Esophagus muscularis mucosa (tissue), 4 donors: ENCODE measurements around the gene TEAD3. TPM values are rescaled to one million over a fixed set of nuclear protein-coding genes. Genes with fewer than 3 reads are reported as not detected.

Experiments
- DNase-seq: peaks from one replicate; pipeline ENCODE4 v3.0.0-alpha.2; 2017; ENCODE audit errors: extremely low spot score
- H3K27ac ChIP-seq, 4 donors: fragments of 200-600 bp; sonication (generic); replicated peaks in 1 of 4; 1 replicate in 3 of 4; 2 replicates in 1 of 4; pipeline ENCODE4 v1.5.1; 2016 to 2019; ENCODE audit warnings: mild to moderate bottlenecking in 1 of 4
- H3K27me3 ChIP-seq, 4 donors: fragments of 200-600 bp; sonication (generic); one replicate each; pipeline versions ENCODE4 v1.5.1 to v1.6.0; 2016 to 2019
- H3K36me3 ChIP-seq, 4 donors: fragments of 200-600 bp; sonication (generic); one replicate each; pipeline ENCODE4 v1.5.1; 2016 to 2019
- H3K4me1 ChIP-seq, 4 donors: fragments of 200-600 bp; sonication (generic); one replicate each; pipeline ENCODE4 v1.5.1; 2016 to 2019
- H3K4me3 ChIP-seq, 4 donors: fragments of 200-600 bp; sonication (generic); 1 replicate in 2 of 4; 2 replicates in 2 of 4; pipeline ENCODE4 v1.5.1; 2016 to 2019; ENCODE audit warnings: mild to moderate bottlenecking in 4 of 4, moderate library complexity in 1 of 4
- H3K9me3 ChIP-seq, 4 donors: fragments of 200-600 bp; sonication (generic); 1 replicate in 3 of 4; 2 replicates in 1 of 4; pipeline ENCODE4 v1.5.1; 2016 to 2019
- EP300 ChIP-seq: sonication (generic); formaldehyde crosslinking; IDR thresholded peaks from one replicate; pipeline ENCODE4 v1.6.1; 2017; ENCODE audit warnings: antibody characterized with exemption
- POLR2A ChIP-seq: fragments of 450-650 bp; IDR thresholded peaks from one replicate; pipeline ENCODE4 v1.6.1; 2017; ENCODE audit warnings: antibody characterized with exemption, moderate library complexity, mild to moderate bottlenecking, low read depth
- POLR2AphosphoS5 ChIP-seq, 2 donors: sonication (generic); formaldehyde crosslinking; IDR thresholded peaks; one replicate each; pipeline ENCODE4 v1.6.1; 2017; ENCODE audit warnings: antibody characterized with exemption in 2 of 2
- WGBS: methylation state at CpG from one replicate; pipeline ENCODE4 v1.1.5; 2018; 5-methylcytosine and 5-hydroxymethylcytosine counted together
- intact Hi-C: fragments of 100-400 bp; cut with DNase I; formaldehyde crosslinking; loops from one replicate; pipeline ENCODE4 v1.15.1; 2023
- total RNA-seq, 4 donors: library from RNA; depleted of rRNA; stranded (reverse); fragments of >200 nt; gene quantifications; one replicate each; pipeline versions ENCODE4 v1.1.0 to v1.2.1, GENCODE V29; 2016
- TF ChIP-seq, protein P1 (sequence below), 3 experiments: fragments of 200-600 bp in 2 of 3; fragments of 450-650 bp in 1 of 3; sonication (generic) in 2 of 3; IDR thresholded peaks; one replicate each; pipeline ENCODE4 v1.5.1; 2017 to 2019; ENCODE audit warnings: antibody characterized with exemption in 3 of 3, mild to moderate bottlenecking in 2 of 3, moderate library complexity in 1 of 3

Gene TEAD3
- total RNA-seq, 4 donors from 2014 or later: 71.4 to 123 (median 78.5) TPM

GRCh38 chr6:35474942-35475570 lies 21.8 kb downstream of the TEAD3 start:
- intact Hi-C loops: no loop called here
- TF ChIP-seq, protein P1, sequence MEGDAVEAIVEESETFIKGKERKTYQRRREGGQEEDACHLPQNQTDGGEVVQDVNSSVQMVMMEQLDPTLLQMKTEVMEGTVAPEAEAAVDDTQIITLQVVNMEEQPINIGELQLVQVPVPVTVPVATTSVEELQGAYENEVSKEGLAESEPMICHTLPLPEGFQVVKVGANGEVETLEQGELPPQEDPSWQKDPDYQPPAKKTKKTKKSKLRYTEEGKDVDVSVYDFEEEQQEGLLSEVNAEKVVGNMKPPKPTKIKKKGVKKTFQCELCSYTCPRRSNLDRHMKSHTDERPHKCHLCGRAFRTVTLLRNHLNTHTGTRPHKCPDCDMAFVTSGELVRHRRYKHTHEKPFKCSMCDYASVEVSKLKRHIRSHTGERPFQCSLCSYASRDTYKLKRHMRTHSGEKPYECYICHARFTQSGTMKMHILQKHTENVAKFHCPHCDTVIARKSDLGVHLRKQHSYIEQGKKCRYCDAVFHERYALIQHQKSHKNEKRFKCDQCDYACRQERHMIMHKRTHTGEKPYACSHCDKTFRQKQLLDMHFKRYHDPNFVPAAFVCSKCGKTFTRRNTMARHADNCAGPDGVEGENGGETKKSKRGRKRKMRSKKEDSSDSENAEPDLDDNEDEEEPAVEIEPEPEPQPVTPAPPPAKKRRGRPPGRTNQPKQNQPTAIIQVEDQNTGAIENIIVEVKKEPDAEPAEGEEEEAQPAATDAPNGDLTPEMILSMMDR (IDR thresholded peaks at IDR 0.05): no peak
- no peak for TF ChIP-seq POLR2A
- TF ChIP-seq EP300: no peak
- H3K36me3 ChIP-seq: peaks cover 12 to 100% (median 93%) of the 10 kb centered on the region in 4 donors
- H3K4me1 ChIP-seq: peaks cover 6 to 47% (median 34%) of the 10 kb centered on the region in 4 donors
- H3K9me3 ChIP-seq: no peaks in the 10 kb centered on the region
- WGBS: 90% methylated on average over 18 of the region's 20 CpGs
- peak overlapping the region in 2 of 4 donors; percentile 10 to 38 for H3K27ac ChIP-seq
- H3K4me3 ChIP-seq: no peak overlapping the region
- H3K27me3 ChIP-seq: no peaks in the 10 kb centered on the region
- DNase-seq: no peak

GRCh38 chr6:35474131-35474941 lies 22.5 kb downstream of the TEAD3 start:
- Histone ChIP-seq H3K4me3 (no peak overlapping the region), H3K27ac (peak overlapping the region in 3 of 4 donors; percentile 24 to 91 (median 38)), H3K9me3 (no peaks in the 10 kb centered on the region), H3K4me1 (peaks cover 12 to 55% (median 41%) of the 10 kb centered on the region in 4 donors), H3K36me3 (peaks cover 12 to 97% (median 91%) of the 10 kb centered on the region in 4 donors), H3K27me3 (no peaks in the 10 kb centered on the region)
- TF ChIP-seq, protein P1 (IDR thresholded peaks at IDR 0.05): no peak
- TF ChIP-seq POLR2AphosphoS5 (IDR thresholded peaks at IDR 0.05): no peak
- TF ChIP-seq POLR2A: no peak
- no peak for TF ChIP-seq EP300
- 97% methylated on average over 5 of the region's 14 CpGs for WGBS
- DNase-seq: no peak
- intact Hi-C loops: no loop called here

GRCh38 chr6:35473850-35474130 lies 23.1 kb downstream of the TEAD3 start:
- Histone ChIP-seq H3K4me3 (no peak overlapping the region), H3K4me1 (peaks cover 12 to 60% (median 44%) of the 10 kb centered on the region in 4 donors), H3K36me3 (peaks cover 12 to 91% (median 88%) of the 10 kb centered on the region in 4 donors), H3K27me3 (no peaks in the 10 kb centered on the region), H3K27ac (peak overlapping the region in 3 of 4 donors; percentile 24 to 91 (median 38)), H3K9me3 (no peaks in the 10 kb centered on the region)
- TF ChIP-seq POLR2A: no peak
- TF ChIP-seq EP300: no peak
- TF ChIP-seq POLR2AphosphoS5 (IDR thresholded peaks at IDR 0.05): no peak
- TF ChIP-seq, protein P1 (IDR thresholded peaks at IDR 0.05): no peak
- no peak for DNase-seq
- intact Hi-C loops: no loop called here

DNA sequence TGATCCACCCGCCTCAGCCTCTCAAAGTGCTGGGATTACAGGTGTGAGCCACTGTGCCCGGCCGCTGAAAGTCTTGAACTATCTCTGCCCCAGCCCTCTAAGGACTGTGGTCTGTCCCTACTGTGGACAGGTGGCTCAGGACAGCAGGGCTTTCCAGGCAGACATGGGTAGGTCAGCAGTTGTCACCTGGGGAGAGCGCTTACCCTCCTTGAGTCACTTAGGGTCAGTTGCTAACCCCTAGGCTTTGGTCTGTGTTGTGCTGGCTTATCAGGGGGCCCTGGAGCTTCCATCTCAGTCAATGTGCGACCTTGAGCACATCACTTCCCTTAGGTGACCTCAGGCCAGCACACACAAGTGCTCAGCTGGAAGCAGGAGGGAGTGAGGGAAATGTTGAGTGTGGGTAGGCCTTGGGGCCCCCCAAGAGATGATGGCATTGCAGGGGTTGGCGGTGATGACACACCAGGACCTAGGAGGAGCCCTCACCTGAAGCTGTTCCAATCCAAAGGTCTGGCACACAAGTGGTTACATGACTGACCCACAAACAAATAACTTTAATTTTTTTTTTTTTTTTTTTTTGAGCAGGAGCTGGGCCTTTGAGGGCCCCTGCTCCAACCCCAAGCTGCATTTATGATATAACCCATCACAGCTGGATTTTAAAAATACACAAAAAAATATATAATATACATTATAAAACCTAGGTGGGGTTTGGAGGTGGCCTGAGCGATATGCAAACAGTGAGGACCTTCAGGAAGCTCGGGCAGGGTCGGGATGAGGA lies 23.6 kb downstream of the TEAD3 start:
- Histone ChIP-seq H3K4me1 (peaks cover 12 to 60% (median 44%) of the 10 kb centered on the region in 4 donors), H3K27me3 (no peaks in the 10 kb centered on the region), H3K4me3 (no peak overlapping the region), H3K36me3 (peaks cover 12 to 87% (median 83%) of the 10 kb centered on the region in 4 donors), H3K9me3 (no peaks in the 10 kb centered on the region), H3K27ac (peak overlapping the region; percentile 30 to 94 (median 90))
- 92% methylated on average over 9 of the region's 9 CpGs for WGBS
- no peak for DNase-seq
- TF ChIP-seq POLR2AphosphoS5 (IDR thresholded peaks at IDR 0.05) (no peak), EP300 (no peak), POLR2A (no peak)
- TF ChIP-seq, protein P1 (IDR thresholded peaks at IDR 0.05): no peak
- intact Hi-C loops: no loop called here
